Stomach (tissue), 4 donors: Measurements from ENCODE around the gene TNNT1.

Source experiments
- CTCF ChIP-seq, 7 experiments: fragments of 450-650 bp in 4 of 7; fragments of 200-600 bp in 3 of 7; sonication (generic) in 3 of 7; IDR thresholded peaks; one replicate each; pipeline ENCODE4 v1.5.1; 2016 to 2019; ENCODE audit warnings: antibody characterized with exemption in 7 of 7, control low read depth in 2 of 7, mild to moderate bottlenecking in 1 of 7
- EP300 ChIP-seq: sonication (generic); formaldehyde crosslinking; IDR thresholded peaks from one replicate; pipeline ENCODE4 v1.6.1; 2017; ENCODE audit warnings: antibody characterized with exemption
- POLR2A ChIP-seq, 4 donors: fragments of 450-650 bp; IDR thresholded peaks; one replicate each; pipeline ENCODE4 v1.6.1; 2016; ENCODE audit warnings: antibody characterized with exemption in 4 of 4, control low read depth in 2 of 4, mild to moderate bottlenecking in 1 of 4, moderate library complexity in 1 of 4
- POLR2AphosphoS5 ChIP-seq, 3 donors: sonication (generic); formaldehyde crosslinking; IDR thresholded peaks; one replicate each; pipeline ENCODE4 v1.6.1; 2016; ENCODE audit warnings: antibody characterized with exemption in 3 of 3

- TF ChIP-seq POLR2AphosphoS5 (IDR thresholded peaks at IDR 0.05) (no peak), POLR2A (IDR thresholded peaks at IDR 0.05) (no peak), CTCF (IDR thresholded peaks at IDR 0.05) (no peak), EP300 (no peak)
Observed at GRCh38 chr19:55115446-55116065, 33.5 kb downstream of the TNNT1 start.
